Esophagus (tissue), 2 donors: ENCODE measurements around the gene USP2. TPM values are rescaled to one million over a fixed set of nuclear protein-coding genes. Genes with fewer than 3 reads are reported as not detected.

ENCODE experiments used
- H3K27ac ChIP-seq, 2 donors: one replicate each; pipeline ENCODE4 v1.5.1; 2013; ENCODE audit warnings: low read depth in 2 of 2, mild to moderate bottlenecking in 2 of 2, inconsistent platforms in 1 of 2, low read length in 1 of 2, moderate library complexity in 1 of 2
- H3K27me3 ChIP-seq, 2 donors: one replicate each; pipeline ENCODE4 v1.6.1; 2013; ENCODE audit warnings: low read length in 2 of 2, control low read depth in 1 of 2, mild to moderate bottlenecking in 1 of 2; ENCODE audit not compliant: insufficient read depth in 2 of 2, control insufficient read depth in 1 of 2
- H3K36me3 ChIP-seq, 2 donors: one replicate each; pipeline ENCODE4 v1.6.1; 2013; ENCODE audit warnings: low read length in 1 of 2; ENCODE audit not compliant: control insufficient read depth in 2 of 2, insufficient read depth in 2 of 2
- H3K4me1 ChIP-seq, 2 donors: one replicate each; pipeline ENCODE4 v1.6.1; 2013; ENCODE audit warnings: low read length in 1 of 2; ENCODE audit not compliant: control insufficient read depth in 2 of 2, insufficient read depth in 2 of 2
- H3K4me3 ChIP-seq, 2 donors: one replicate each; pipeline ENCODE4 v1.5.1; 2013; ENCODE audit warnings: low read length in 2 of 2, mild to moderate bottlenecking in 2 of 2, low read depth in 1 of 2, moderate library complexity in 1 of 2
- H3K9me3 ChIP-seq, 2 donors: one replicate each; pipeline ENCODE4 v1.6.1; 2013; ENCODE audit warnings: mild to moderate bottlenecking in 2 of 2, low read depth in 1 of 2, low read length in 1 of 2, moderate library complexity in 1 of 2; ENCODE audit not compliant: control insufficient read depth in 2 of 2, insufficient read depth in 1 of 2
- WGBS, 2 donors: extraction: QIAGEN DNeasy Blood & Tissue Kit; methylation state at CpG; one replicate each; pipeline ENCODE4 v1.1.7; 2013; 5-methylcytosine and 5-hydroxymethylcytosine counted together
- polyA plus RNA-seq, 2 donors: library from polyadenylated mRNA; stranded (reverse); fragments of 200-250 nt; gene quantifications; one replicate each; pipeline ENCODE4 v1.2.3, GENCODE V29; 2013
- donor health status: healthy with polysubstance abuse.
- donor health status: Bipolar disorder and iron deficiency.

The USP2 gene
- polyA plus RNA-seq, 2 donors, result 2.1 to 4.9 TPM

GRCh38 chr11:119310682-119311052, 70.8 kb downstream of the USP2 start:
- Histone ChIP-seq H3K9me3 (no peaks in the 10 kb centered on the region), H3K27ac (peak overlapping the region; percentile 3 to 24), H3K36me3 (peaks cover 0 to 11% of the 10 kb centered on the region in 2 donors), H3K4me3 (no peak overlapping the region), H3K4me1 (peaks cover 6 to 11% of the 10 kb centered on the region in 2 donors), H3K27me3 (no peaks in the 10 kb centered on the region)
- WGBS, 2 donors, result 51 to 58% methylated on average over 18 to 20 of the region's 20 CpGs

GRCh38 chr11:119309953-119310681, 71.4 kb downstream of the USP2 start:
- Histone ChIP-seq H3K27ac (peak overlapping the region in 1 of 2 donors; percentile 22), H3K36me3 (peaks cover 0 to 11% of the 10 kb centered on the region in 2 donors)
- 81 to 84% methylated on average over 17 of the region's 17 CpGs for whole genome bisulfite sequencing, 2 donors

GRCh38 chr11:119309411-119309810, 72.1 kb downstream of the USP2 start:
- H3K36me3 ChIP-seq, result peaks cover 0 to 8% of the 10 kb centered on the region in 2 donors
- H3K9me3 ChIP-seq, result no peaks in the 10 kb centered on the region
- 86 to 93% methylated on average over 11 of the region's 11 CpGs for WGBS, 2 donors
- peaks cover 3 to 7% of the 10 kb centered on the region in 2 donors for H3K4me1 ChIP-seq
- no peak overlapping the region for H3K4me3 ChIP-seq
- H3K27me3 ChIP-seq, result no peaks in the 10 kb centered on the region
- H3K27ac ChIP-seq, result peak overlapping the region in 1 of 2 donors; percentile 44

More at GRCh38 chr11:119309953-119310681, 71.4 kb downstream of the USP2 start:
- H3K9me3 ChIP-seq, result no peaks in the 10 kb centered on the region
- H3K27me3 ChIP-seq, result no peaks in the 10 kb centered on the region
- H3K4me1 ChIP-seq, result peaks cover 4 to 7% of the 10 kb centered on the region in 2 donors
- H3K4me3 ChIP-seq, result no peak overlapping the region

GRCh38 chr11:119307974-119308373, 73.5 kb downstream of the USP2 start:
- Histone ChIP-seq H3K36me3 (peaks cover 0 to 13% of the 10 kb centered on the region in 2 donors), H3K27ac (peak overlapping the region in 1 of 2 donors; percentile 50)
- WGBS, 2 donors, result 68 to 74% methylated on average over 5 of the region's 5 CpGs

GRCh38 chr11:119307219-119307618, 74.3 kb downstream of the USP2 start:
- Histone ChIP-seq H3K27ac (peak overlapping the region in 1 of 2 donors; percentile 59), H3K4me3 (no peak overlapping the region), H3K36me3 (peaks cover 0 to 13% of the 10 kb centered on the region in 2 donors), H3K27me3 (no peaks in the 10 kb centered on the region), H3K9me3 (no peaks in the 10 kb centered on the region), H3K4me1 (peaks cover 3 to 7% of the 10 kb centered on the region in 2 donors)
- 84 to 88% methylated on average over 1 of the region's 1 CpG for WGBS, 2 donors

More at GRCh38 chr11:119307974-119308373, 73.5 kb downstream of the USP2 start:
- Histone ChIP-seq H3K9me3 (no peaks in the 10 kb centered on the region), H3K4me3 (no peak overlapping the region), H3K4me1 (peaks cover 3 to 7% of the 10 kb centered on the region in 2 donors), H3K27me3 (no peaks in the 10 kb centered on the region)

GRCh38 chr11:119306373-119306890, 75.1 kb downstream of the USP2 start:
- peaks cover 3 to 7% of the 10 kb centered on the region in 2 donors for H3K4me1 ChIP-seq
- peak overlapping the region; percentile 32 to 70 for H3K27ac ChIP-seq
- WGBS, 2 donors, result 68% methylated on average over 5 of the region's 5 CpGs
- H3K9me3 ChIP-seq, result no peaks in the 10 kb centered on the region
- H3K36me3 ChIP-seq, result peaks cover 0 to 17% of the 10 kb centered on the region in 2 donors
- H3K27me3 ChIP-seq, result no peaks in the 10 kb centered on the region
- no peak overlapping the region for H3K4me3 ChIP-seq

- 82 to 86% methylated on average over 7 of the region's 7 CpGs for WGBS, 2 donors
- H3K27me3 ChIP-seq, result no peaks in the 10 kb centered on the region
- H3K36me3 ChIP-seq, result peaks cover 0 to 18% of the 10 kb centered on the region in 2 donors
- H3K27ac ChIP-seq, result peak overlapping the region; percentile 32 to 70
- no peaks in the 10 kb centered on the region for H3K9me3 ChIP-seq
- H3K4me3 ChIP-seq, result no peak overlapping the region
- H3K4me1 ChIP-seq, result peaks cover 2 to 3% of the 10 kb centered on the region in 2 donors
Measured at GRCh38 chr11:119305556-119306372, 75.7 kb downstream of the USP2 start.

Other genes starting within 250 kb of the USP2 start
- gene ABCG4, start 232.6 kb downstream of the USP2 start, polyA plus RNA-seq, result under 1 TPM; 0.21 to 0.81 TPM
- gene NLRX1, start 213.0 kb downstream of the USP2 start, polyA plus RNA-seq, result 10 to 100 TPM; 24.9 to 38.8 TPM
- under 1 TPM; 0.05 to 0.41 TPM for gene NHERF4, start 196.2 kb downstream of the USP2 start, polyA plus RNA-seq
- gene CBL, start 175.4 kb downstream of the USP2 start, polyA plus RNA-seq, result 1 to 10 TPM; 3.0 to 6.2 TPM
- 10 to 100 TPM; 10.3 to 34.4 TPM for gene MCAM, start 64.6 kb downstream of the USP2 start, polyA plus RNA-seq
- gene RNF26, start 47.2 kb downstream of the USP2 start, polyA plus RNA-seq, result 10 to 100 TPM in 1 of 2 donors, 1 to 10 TPM in 1; 7.4 to 16.2 TPM
- 1 to 10 TPM; 4.8 to 6.7 TPM for gene C1QTNF5, start 40.8 kb downstream of the USP2 start, polyA plus RNA-seq
- gene MFRP, start 35.0 kb downstream of the USP2 start, polyA plus RNA-seq, result not detected
- 1 to 10 TPM in 1 of 2 donors, under 1 TPM in 1; 0.92 to 1.2 TPM for gene THY1, start 41.5 kb upstream of the USP2 start, polyA plus RNA-seq